ENCODE data around the gene HNRNPC.
A peak's percentile ranks its signal among the peaks of the same experiment; 100 is the strongest.
"Not testable (repeated sequence)": the region's sequence is repeated elsewhere in the genome, so short reads cannot be mapped to it uniquely, and the experiment has no call there.

HNRNPC gene

GRCh38 chr14:21225164-21225563 is 44.1 kb downstream of the HNRNPC start:
- ATAC-seq (replicated peaks) = not testable (repeated sequence)

GRCh38 chr14:21220874-21221477 is 48.3 kb downstream of the HNRNPC start:
- ATAC-seq (replicated peaks) (no peak), DNase-seq (no peak)
- peak overlapping the region; percentile 25 for H3K27ac Mint-ChIP-seq
- H3K4me1 Mint-ChIP-seq = peaks cover 38 to 70% of the 10 kb centered on the region in 2 donors
- peak overlapping the region in 1 of 2 donors; percentile 53 for H3K4me3 Mint-ChIP-seq
- H3K27me3 Mint-ChIP-seq = no peaks in the 10 kb centered on the region
- H3K9me3 Mint-ChIP-seq = no peaks in the 10 kb centered on the region
- peaks cover 47 to 61% of the 10 kb centered on the region in 2 donors for H3K36me3 Mint-ChIP-seq

More at GRCh38 chr14:21225164-21225563, 44.1 kb downstream of the HNRNPC start:
- DNase-seq, H3K4me3 Mint-ChIP-seq, H3K9me3 Mint-ChIP-seq, H3K27me3 Mint-ChIP-seq: not testable (repeated sequence)
- H3K27ac Mint-ChIP-seq = peak overlapping the region; percentile 14
- peaks cover 31 to 59% of the 10 kb centered on the region in 2 donors for H3K4me1 Mint-ChIP-seq
- H3K36me3 Mint-ChIP-seq = peaks cover 56 to 64% of the 10 kb centered on the region in 2 donors

GRCh38 chr14:21219561-21220111 is 49.6 kb downstream of the HNRNPC start:
- H3K9me3 Mint-ChIP-seq = no peaks in the 10 kb centered on the region
- H3K36me3 Mint-ChIP-seq = peaks cover 51 to 63% of the 10 kb centered on the region in 2 donors
- H3K4me1 Mint-ChIP-seq = peaks cover 40 to 75% of the 10 kb centered on the region in 2 donors
- DNase-seq (no peak), ATAC-seq (replicated peaks) (no peak)
- H3K27ac Mint-ChIP-seq = peak overlapping the region; percentile 38
- H3K4me3 Mint-ChIP-seq = peak overlapping the region; percentile 1 to 6
- H3K27me3 Mint-ChIP-seq = no peaks in the 10 kb centered on the region

GRCh38 chr14:21219120-21219519 is 50.1 kb downstream of the HNRNPC start:
- peaks cover 39 to 75% of the 10 kb centered on the region in 2 donors for H3K4me1 Mint-ChIP-seq
- no peak for DNase-seq
- H3K27me3 Mint-ChIP-seq = no peaks in the 10 kb centered on the region
- peaks cover 49 to 62% of the 10 kb centered on the region in 2 donors for H3K36me3 Mint-ChIP-seq
- H3K4me3 Mint-ChIP-seq = no peak overlapping the region
- H3K27ac Mint-ChIP-seq = peak overlapping the region; percentile 59
- H3K9me3 Mint-ChIP-seq = no peaks in the 10 kb centered on the region
- ATAC-seq (replicated peaks) = no peak

- H3K4me3 Mint-ChIP-seq = peak overlapping the region; percentile 63 to 77
- H3K9me3 Mint-ChIP-seq = no peaks in the 10 kb centered on the region
- H3K4me1 Mint-ChIP-seq = peaks cover 34 to 57% of the 10 kb centered on the region in 2 donors
- DNase-seq (no peak), ATAC-seq (replicated peaks) (peak in 1 of 2 donors; percentile 21)
- peak overlapping the region; percentile 94 for H3K27ac Mint-ChIP-seq
- no peaks in the 10 kb centered on the region for H3K27me3 Mint-ChIP-seq
- H3K36me3 Mint-ChIP-seq = peaks cover 48 to 62% of the 10 kb centered on the region in 2 donors
Observed at GRCh38 chr14:21215879-21216251, 53.4 kb downstream of the HNRNPC start.

GRCh38 chr14:21215130-21215878 is 53.9 kb downstream of the HNRNPC start:
- Mint-ChIP-seq H3K27me3 (no peaks in the 10 kb centered on the region), H3K4me1 (peaks cover 34 to 54% of the 10 kb centered on the region in 2 donors), H3K9me3 (no peaks in the 10 kb centered on the region), H3K4me3 (peak overlapping the region; percentile 63 to 77), H3K36me3 (peaks cover 50 to 62% of the 10 kb centered on the region in 2 donors), H3K27ac (peak overlapping the region; percentile 94)
- peak; percentile 80 to 84 for ATAC-seq (replicated peaks)
- no peak for DNase-seq

GRCh38 chr14:21213652-21214051 is 55.6 kb downstream of the HNRNPC start:
- no peak for DNase-seq
- no peaks in the 10 kb centered on the region for H3K9me3 Mint-ChIP-seq
- no peak for ATAC-seq (replicated peaks)
- no peaks in the 10 kb centered on the region for H3K27me3 Mint-ChIP-seq
- H3K4me3 Mint-ChIP-seq = no peak overlapping the region
- H3K4me1 Mint-ChIP-seq = peaks cover 35 to 49% of the 10 kb centered on the region in 2 donors
- peaks cover 44 to 63% of the 10 kb centered on the region in 2 donors for H3K36me3 Mint-ChIP-seq
- peak overlapping the region; percentile 89 for H3K27ac Mint-ChIP-seq

GRCh38 chr14:21212824-21213223 is 56.4 kb downstream of the HNRNPC start:
- H3K27me3 Mint-ChIP-seq; H3K9me3 Mint-ChIP-seq; H3K4me3 Mint-ChIP-seq; DNase-seq; ATAC-seq (replicated peaks): not testable (repeated sequence)
- Mint-ChIP-seq H3K4me1 (peaks cover 39 to 56% of the 10 kb centered on the region in 2 donors), H3K36me3 (peaks cover 49 to 69% of the 10 kb centered on the region in 2 donors), H3K27ac (peak overlapping the region; percentile 81)

- peak overlapping the region; percentile 31 to 50 for H3K4me3 Mint-ChIP-seq
- no peaks in the 10 kb centered on the region for H3K27me3 Mint-ChIP-seq
- ATAC-seq (replicated peaks) = no peak
- no peak for DNase-seq
- peaks cover 0 to 1% of the 10 kb centered on the region in 2 donors for H3K9me3 Mint-ChIP-seq
- H3K27ac Mint-ChIP-seq = peak overlapping the region; percentile 86
- H3K4me1 Mint-ChIP-seq = peaks cover 49 to 69% of the 10 kb centered on the region in 2 donors
- H3K36me3 Mint-ChIP-seq = peaks cover 60 to 80% of the 10 kb centered on the region in 2 donors
Observed at GRCh38 chr14:21211509-21211908, 57.7 kb downstream of the HNRNPC start.

- Mint-ChIP-seq H3K4me1 (peaks cover 50 to 65% of the 10 kb centered on the region in 2 donors), H3K4me3 (no peak overlapping the region), H3K27me3 (no peaks in the 10 kb centered on the region), H3K27ac (peak overlapping the region; percentile 80), H3K36me3 (peaks cover 63 to 80% of the 10 kb centered on the region in 2 donors), H3K9me3 (peaks cover 0 to 1% of the 10 kb centered on the region in 2 donors)
- DNase-seq = no peak
- no peak for ATAC-seq (replicated peaks)
Observed at GRCh38 chr14:21210023-21210422, 59.2 kb downstream of the HNRNPC start.

GRCh38 chr14:21209185-21209584 is 60.1 kb downstream of the HNRNPC start:
- no peak for DNase-seq

GRCh38 chr14:21208554-21208953 is 60.7 kb downstream of the HNRNPC start:
- peak overlapping the region; percentile 97 for H3K27ac Mint-ChIP-seq
- peaks cover 50 to 69% of the 10 kb centered on the region in 2 donors for H3K4me1 Mint-ChIP-seq
- peaks cover 0 to 1% of the 10 kb centered on the region in 2 donors for H3K9me3 Mint-ChIP-seq
- ATAC-seq (replicated peaks) (no peak), DNase-seq (no peak)
- H3K27me3 Mint-ChIP-seq = no peaks in the 10 kb centered on the region
- peak overlapping the region in 1 of 2 donors; percentile 59 for H3K4me3 Mint-ChIP-seq
- peaks cover 70 to 85% of the 10 kb centered on the region in 2 donors for H3K36me3 Mint-ChIP-seq

More at GRCh38 chr14:21209185-21209584, 60.1 kb downstream of the HNRNPC start:
- Mint-ChIP-seq H3K9me3 (peaks cover 0 to 1% of the 10 kb centered on the region in 2 donors), H3K27ac (peak overlapping the region; percentile 80), H3K4me3 (no peak overlapping the region), H3K4me1 (peaks cover 50 to 65% of the 10 kb centered on the region in 2 donors), H3K36me3 (peaks cover 69 to 85% of the 10 kb centered on the region in 2 donors), H3K27me3 (no peaks in the 10 kb centered on the region)
- no peak for ATAC-seq (replicated peaks)

- Mint-ChIP-seq H3K27ac (peak overlapping the region; percentile 97), H3K27me3 (no peaks in the 10 kb centered on the region), H3K4me3 (peak overlapping the region; percentile 68 to 77), H3K9me3 (peaks cover 0 to 1% of the 10 kb centered on the region in 2 donors), H3K4me1 (peaks cover 58 to 83% of the 10 kb centered on the region in 2 donors), H3K36me3 (peaks cover 71 to 89% of the 10 kb centered on the region in 2 donors)
- DNase-seq (no peak), ATAC-seq (replicated peaks) (peak; percentile 72 to 73)
Observed at GRCh38 chr14:21206753-21207684, 62.2 kb downstream of the HNRNPC start.
